A673 (cell line): ENCODE data around the gene SYT7. TPM values are rescaled to one million over a fixed set of nuclear protein-coding genes. Genes with fewer than 3 reads are reported as not detected.

ENCODE experiments used
- BruUV-seq: library from RNA; stranded (reverse); fragments of 400-500 nt; replicated peaks from 2 replicates; lab custom pipeline; 2021; lab: Mats Ljungman, UMichigan
- CTCF ChIA-PET: fragments of 300-600 bp; sonication (Branson Sonifier 250); formaldehyde crosslinking; loops from one replicate; lab custom pipeline; 2022; ENCODE audit warnings: antibody characterized with exemption; lab: Charles Lee
- POLR2A ChIA-PET: fragments of 300-600 bp; sonication (Branson Sonifier 250); formaldehyde crosslinking; loops from one replicate; lab custom pipeline; 2022; ENCODE audit warnings: antibody characterized with exemption; ENCODE audit not compliant: low non-redundant PET; lab: Charles Lee
- DNase-seq: peaks from one replicate; pipeline ENCODE4 v3.0.0-alpha.2; 2015; ENCODE audit warnings: low spot score
- H3K27ac ChIP-seq: fragments of 200-600 bp; sonication (generic); 2 replicates; pipeline ENCODE4 v1.5.1; 2016; ENCODE audit warnings: mixed run types, low read depth, mild to moderate bottlenecking, mixed read lengths, antibody characterized with exemption, low read length; ENCODE audit not compliant: poor library complexity, severe bottlenecking
- H3K27me3 ChIP-seq: fragments of 200-600 bp; sonication (generic); replicated peaks from 2 replicates; pipeline ENCODE4 v1.6.1; 2017; ENCODE audit warnings: mixed run types, low read depth, mild to moderate bottlenecking, mixed read lengths, antibody characterized with exemption, low read length; ENCODE audit not compliant: insufficient read depth, poor library complexity
- H3K36me3 ChIP-seq: fragments of 200-600 bp; sonication (generic); 2 replicates; pipeline ENCODE4 v1.6.1; 2016; ENCODE audit warnings: mixed run types, mild to moderate bottlenecking, mixed read lengths, antibody characterized with exemption, low read length; ENCODE audit not compliant: insufficient read depth, poor library complexity, severe bottlenecking
- H3K4me1 ChIP-seq: fragments of 200-600 bp; sonication (generic); 2 replicates; pipeline ENCODE4 v1.6.1; 2017; ENCODE audit warnings: mixed run types, mild to moderate bottlenecking, mixed read lengths, antibody characterized with exemption, low read length; ENCODE audit not compliant: insufficient read depth, poor library complexity, severe bottlenecking
- H3K4me3 ChIP-seq: fragments of 200-600 bp; sonication (generic); 2 replicates; pipeline ENCODE4 v1.5.1; 2016; ENCODE audit warnings: low read depth, mixed run types, mild to moderate bottlenecking, mixed read lengths, low read length; ENCODE audit not compliant: poor library complexity, severe bottlenecking
- H3K9me3 ChIP-seq: fragments of 200-600 bp; sonication (generic); 2 replicates; pipeline ENCODE4 v1.6.1; 2016; ENCODE audit warnings: mixed run types, low read depth, mild to moderate bottlenecking, mixed read lengths, antibody characterized with exemption, low read length; ENCODE audit not compliant: poor library complexity, severe bottlenecking
- CTCF ChIP-seq: fragments of 300-800, 200-600 bp; sonication (generic); conservative IDR thresholded peaks from 2 replicates; pipeline ENCODE4 v1.5.1; 2017; ENCODE audit warnings: low read depth, mild to moderate bottlenecking, antibody characterized with exemption, low read length, moderate library complexity, mixed read lengths
- EZH2 ChIP-seq: fragments of 200-600 bp; sonication (generic); IDR thresholded peaks from 2 replicates; pipeline ENCODE4 v1.6.1; 2017; ENCODE audit warnings: borderline replicate concordance, low read depth, mild to moderate bottlenecking, mixed read lengths, antibody characterized with exemption, low read length; ENCODE audit not compliant: poor library complexity, severe bottlenecking
- intact Hi-C: fragments of 100-400 bp; cut with micrococcal nuclease; formaldehyde crosslinking; loops from one replicate; pipeline ENCODE4 v1.10.0; 2022; ENCODE audit not compliant: unreplicated experiment
- total RNA-seq: library from RNA; stranded (reverse); gene quantifications from 2 replicates; pipeline ENCODE4 v1.2.3, GENCODE V29; 2021

Gene SYT7
- total RNA-seq, 1 experiment from 2014 or later = 1.3 TPM

GRCh38 chr11:61546663-61547062 lies 34.2 kb downstream of the SYT7 start:
- Histone ChIP-seq H3K36me3 (no peaks in the 10 kb centered on the region), H3K4me3 (no peak overlapping the region), H3K27me3 (no peaks in the 10 kb centered on the region), H3K4me1 (no peaks in the 10 kb centered on the region), H3K9me3 (no peaks in the 10 kb centered on the region), H3K27ac (no peak overlapping the region)
- TF ChIP-seq CTCF (no peak), EZH2 (no peak)
- intact Hi-C loops = no loop called here
- no peak for DNase-seq
- ChIA-PET CTCF (no interaction called here), POLR2A (no interaction called here)
- no TSS peak for BruUV-seq

DNA sequence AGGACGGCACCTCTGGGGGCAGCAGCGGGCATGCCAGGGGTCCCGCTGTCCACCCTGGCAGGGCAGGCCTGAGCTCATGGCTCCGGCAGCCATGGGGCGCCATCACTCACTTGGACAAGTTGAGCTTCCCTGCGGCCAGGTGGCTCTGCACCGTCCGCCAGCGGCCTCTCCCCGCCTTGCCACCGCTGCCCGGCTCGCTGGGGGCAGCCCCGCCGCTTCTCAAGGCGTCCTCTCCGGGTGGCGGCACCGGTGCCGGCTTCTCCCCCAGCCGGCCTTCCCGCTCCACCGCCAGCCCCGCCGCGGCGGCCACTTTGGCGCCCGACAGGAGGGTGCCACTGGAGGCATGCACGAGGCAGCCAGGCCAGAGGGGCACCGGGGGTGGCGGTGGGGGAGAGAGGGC lies 35.0 kb downstream of the SYT7 start:
- H3K27ac ChIP-seq = no peak overlapping the region
- DNase-seq = no peak
- no peaks in the 10 kb centered on the region for H3K9me3 ChIP-seq
- H3K4me3 ChIP-seq = no peak overlapping the region
- H3K36me3 ChIP-seq = no peaks in the 10 kb centered on the region
- intact Hi-C loops = no loop called here
- ChIA-PET POLR2A (no interaction called here), CTCF (interaction anchor here (0.5 to 2.3 kb wide), 4 partner anchors 22 to 343 kb away, joined by 3 to 10 read pairs (median 5); no protein-coding TSS in a partner anchor)
- no TSS peak for BruUV-seq
- no peak for TF ChIP-seq CTCF
- no peak for TF ChIP-seq EZH2
- H3K27me3 ChIP-seq = no peaks in the 10 kb centered on the region
- no peaks in the 10 kb centered on the region for H3K4me1 ChIP-seq

GRCh38 chr11:61545341-61545740 lies 35.5 kb downstream of the SYT7 start:
- CTCF ChIA-PET = interaction anchor here (0.5 to 2.3 kb wide), 5 partner anchors 20 to 343 kb away, joined by 3 to 10 read pairs (median 3); no protein-coding TSS in a partner anchor

More at GRCh38 chr11:61545341-61545740, 35.5 kb downstream of the SYT7 start:
- Histone ChIP-seq H3K36me3 (no peaks in the 10 kb centered on the region), H3K27ac (no peak overlapping the region), H3K4me1 (no peaks in the 10 kb centered on the region), H3K27me3 (no peaks in the 10 kb centered on the region), H3K4me3 (no peak overlapping the region), H3K9me3 (no peaks in the 10 kb centered on the region)
- BruUV-seq = no TSS peak
- DNase-seq = peak; percentile 35
- TF ChIP-seq CTCF (peak; percentile 60), EZH2 (no peak)
- POLR2A ChIA-PET = no interaction called here
- intact Hi-C loops = no loop called here
